HL-60 (cell line): ENCODE results near the gene FAM149A.

Experiments
- DNase-seq, 2 experiments: peaks; one replicate each; pipeline ENCODE4 v3.0.0-alpha.2; 2010 to 2020; ENCODE audit warnings: low read depth in 1 of 2, low spot score in 1 of 2
- H3K27ac ChIP-seq: fragments of 250-450 bp; sonication (Bioruptor Pico); replicated peaks from 2 replicates; pipeline ENCODE4 v1.5.1; 2020; ENCODE audit warnings: mild to moderate bottlenecking, moderate library complexity
- H3K27me3 ChIP-seq: fragments of 250-450 bp; sonication (Bioruptor Pico); 2 replicates; pipeline ENCODE4 v1.5.1; 2021; ENCODE audit warnings: mild to moderate bottlenecking, moderate library complexity; ENCODE audit not compliant: insufficient read depth, poor library complexity, severe bottlenecking
- H3K4me3 ChIP-seq: replicated peaks from 2 replicates; pipeline ENCODE4 v1.5.1; 2011; ENCODE audit warnings: mild to moderate bottlenecking, control low read depth, low read length; ENCODE audit not compliant: insufficient read depth
- GABPA ChIP-seq: IDR thresholded peaks from 2 replicates; pipeline ENCODE4 v1.6.1; 2012; ENCODE audit warnings: low read depth
- POLR2AphosphoS5 ChIP-seq: IDR thresholded peaks from 2 replicates; pipeline ENCODE4 v1.6.1; 2012; ENCODE audit warnings: low read depth
- REST ChIP-seq: IDR thresholded peaks from 2 replicates; pipeline ENCODE4 v1.6.1; 2012; ENCODE audit warnings: low read depth; ENCODE audit not compliant: insufficient replicate concordance
- SPI1 ChIP-seq: IDR thresholded peaks from 2 replicates; pipeline ENCODE4 v1.6.1; 2012; ENCODE audit warnings: low read depth, mild to moderate bottlenecking, borderline replicate concordance
- TF ChIP-seq, protein P1 (sequence below): IDR thresholded peaks from one replicate; pipeline ENCODE4 v1.5.1; 2011; ENCODE audit warnings: low read length, control low read depth, inconsistent platforms; ENCODE audit not compliant: insufficient read depth

Gene FAM149A

DNA sequence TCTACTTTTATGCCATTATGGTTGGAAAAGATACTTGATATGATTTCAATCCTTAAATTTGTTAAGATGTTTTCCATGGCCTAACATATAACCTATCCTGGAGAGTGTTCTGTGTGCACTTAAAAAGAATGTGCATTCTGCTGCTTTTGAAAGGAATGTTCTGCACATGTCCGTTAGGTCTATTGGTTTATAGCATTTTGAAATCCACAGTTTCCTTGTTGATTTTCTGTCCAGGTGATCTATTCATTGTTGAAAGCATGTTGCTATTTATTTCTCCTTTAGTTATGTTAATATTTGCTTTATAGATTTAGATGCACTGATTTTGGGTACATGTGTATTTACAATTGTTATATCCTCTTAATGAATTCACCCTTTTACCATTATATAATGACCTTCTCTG is 117.1 kb downstream of the FAM149A start:
- DNase-seq: no peak
- H3K27ac ChIP-seq: no peak overlapping the region
- TF ChIP-seq SPI1: no peak
- no peak for TF ChIP-seq POLR2AphosphoS5
- TF ChIP-seq, protein P1, sequence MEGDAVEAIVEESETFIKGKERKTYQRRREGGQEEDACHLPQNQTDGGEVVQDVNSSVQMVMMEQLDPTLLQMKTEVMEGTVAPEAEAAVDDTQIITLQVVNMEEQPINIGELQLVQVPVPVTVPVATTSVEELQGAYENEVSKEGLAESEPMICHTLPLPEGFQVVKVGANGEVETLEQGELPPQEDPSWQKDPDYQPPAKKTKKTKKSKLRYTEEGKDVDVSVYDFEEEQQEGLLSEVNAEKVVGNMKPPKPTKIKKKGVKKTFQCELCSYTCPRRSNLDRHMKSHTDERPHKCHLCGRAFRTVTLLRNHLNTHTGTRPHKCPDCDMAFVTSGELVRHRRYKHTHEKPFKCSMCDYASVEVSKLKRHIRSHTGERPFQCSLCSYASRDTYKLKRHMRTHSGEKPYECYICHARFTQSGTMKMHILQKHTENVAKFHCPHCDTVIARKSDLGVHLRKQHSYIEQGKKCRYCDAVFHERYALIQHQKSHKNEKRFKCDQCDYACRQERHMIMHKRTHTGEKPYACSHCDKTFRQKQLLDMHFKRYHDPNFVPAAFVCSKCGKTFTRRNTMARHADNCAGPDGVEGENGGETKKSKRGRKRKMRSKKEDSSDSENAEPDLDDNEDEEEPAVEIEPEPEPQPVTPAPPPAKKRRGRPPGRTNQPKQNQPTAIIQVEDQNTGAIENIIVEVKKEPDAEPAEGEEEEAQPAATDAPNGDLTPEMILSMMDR: no peak
- TF ChIP-seq GABPA: no peak
- TF ChIP-seq REST: no peak
- H3K4me3 ChIP-seq: no peak overlapping the region
- H3K27me3 ChIP-seq: peaks cover 4% of the 10 kb centered on the region
